ENCODE measurements around the gene CDK1. TPM values are rescaled to one million over a fixed set of nuclear protein-coding genes. Genes with fewer than 3 reads are reported as not detected.
"Not testable (repeated sequence)": the region's sequence is repeated elsewhere in the genome, so short reads cannot be mapped to it uniquely, and the experiment has no call there.

Gene CDK1
- polyA plus RNA-seq, 1 donor (not counting 4 experiments of a cell fraction or from before 2014, with no cell fraction given) = 43.8 TPM

- Histone ChIP-seq H3K4me1 (ENCODE audit: control insufficient read depth, extremely low read depth, insufficient read depth, low read length) (no peaks in the 10 kb centered on the region), H4K20me1 (ENCODE audit: control insufficient read depth, extremely low read depth, insufficient read depth, low read length) (no peaks in the 10 kb centered on the region), H3K4me2 (ENCODE audit: control insufficient read depth, extremely low read depth, insufficient read depth, low read depth, low read length) (no peak overlapping the region), H3K79me2 (ENCODE audit: control insufficient read depth, insufficient read depth, low read length) (no peaks in the 10 kb centered on the region), H3K9me3 (ENCODE audit: control insufficient read depth, low read depth, low read length) (no peaks in the 10 kb centered on the region), H2AFZ (ENCODE audit: control insufficient read depth, low read length) (no peak overlapping the region), H3K9ac (ENCODE audit: control insufficient read depth, extremely low read depth, insufficient read depth, low read length) (no peak overlapping the region), H3K36me3 (ENCODE audit: control insufficient read depth in 2 of 2, extremely low read depth in 1 of 2, insufficient read depth in 2 of 2, low read length in 2 of 2) (no peaks in the 10 kb centered on the region), H3K27me3 (ENCODE audit: control insufficient read depth, extremely low read depth, insufficient read depth, low read length) (no peaks in the 10 kb centered on the region), H3K4me3 (ENCODE audit: control insufficient read depth in 2 of 3, extremely low read depth in 1 of 3, insufficient read depth in 2 of 3, low read depth in 1 of 3, low read length in 3 of 3) (no peak overlapping the region), H3K9me1 (ENCODE audit: control insufficient read depth, extremely low read depth, insufficient read depth, low read length) (no peaks in the 10 kb centered on the region), H3K27ac (ENCODE audit: control insufficient read depth, insufficient read depth, low read length) (no peak overlapping the region)
- TF ChIP-seq CTCF (optimal IDR thresholded peaks at IDR 0.05 in 1 of 3, IDR thresholded peaks at IDR 0.05 in 1 of 3, conservative IDR thresholded peaks at IDR 0.05 in 1 of 3; ENCODE audit: extremely low read depth in 1 of 3, insufficient read depth in 2 of 3, low read length in 3 of 3) = no peak
- TF ChIP-seq EZH2 (IDR thresholded peaks at IDR 0.05; ENCODE audit: low read length) = no peak
- dilution Hi-C loops (cut with MboI; ENCODE audit: extremely low pct_ligation_motif_present, low sequenced_read_pairs) = no loop called here
- FAIRE-seq (no peak), DNase-seq (ENCODE audit: low read depth, low spot score) (no peak)
These were observed 56.1 kb downstream of the CDK1 start for GRCh38 chr10:60834401-60834800.

GRCh38 chr10:60835049-60835448 lies 56.8 kb downstream of the CDK1 start:
- no peaks in the 10 kb centered on the region for H4K20me1 ChIP-seq (ENCODE audit: control insufficient read depth, extremely low read depth, insufficient read depth, low read length)
- H3K4me1 ChIP-seq (ENCODE audit: control insufficient read depth, extremely low read depth, insufficient read depth, low read length) = no peaks in the 10 kb centered on the region
- H3K79me2 ChIP-seq (ENCODE audit: control insufficient read depth, insufficient read depth, low read length) = no peaks in the 10 kb centered on the region
- H3K27me3 ChIP-seq (ENCODE audit: control insufficient read depth, extremely low read depth, insufficient read depth, low read length) = no peaks in the 10 kb centered on the region
- no peaks in the 10 kb centered on the region for H3K9me3 ChIP-seq (ENCODE audit: control insufficient read depth, low read depth, low read length)
- H3K36me3 ChIP-seq (ENCODE audit: control insufficient read depth in 2 of 2, extremely low read depth in 1 of 2, insufficient read depth in 2 of 2, low read length in 2 of 2) = no peaks in the 10 kb centered on the region
- dilution Hi-C loops (cut with MboI; ENCODE audit: extremely low pct_ligation_motif_present, low sequenced_read_pairs) = no loop called here
- H3K9me1 ChIP-seq (ENCODE audit: control insufficient read depth, extremely low read depth, insufficient read depth, low read length) = no peaks in the 10 kb centered on the region
- H3K9ac ChIP-seq (ENCODE audit: control insufficient read depth, extremely low read depth, insufficient read depth, low read length) = no peak overlapping the region
- DNase-seq (ENCODE audit: low read depth, low spot score) (no peak), FAIRE-seq (no peak)
- H3K4me2 ChIP-seq (ENCODE audit: control insufficient read depth, extremely low read depth, insufficient read depth, low read depth, low read length) = no peak overlapping the region
- H3K4me3 ChIP-seq (ENCODE audit: control insufficient read depth in 2 of 3, extremely low read depth in 1 of 3, insufficient read depth in 2 of 3, low read depth in 1 of 3, low read length in 3 of 3) = no peak overlapping the region
- no peak overlapping the region for H3K27ac ChIP-seq (ENCODE audit: control insufficient read depth, insufficient read depth, low read length)
- no peak overlapping the region for H2AFZ ChIP-seq (ENCODE audit: control insufficient read depth, low read length)
- TF ChIP-seq EZH2 (IDR thresholded peaks at IDR 0.05; ENCODE audit: low read length) (no peak), CTCF (optimal IDR thresholded peaks at IDR 0.05 in 1 of 3, IDR thresholded peaks at IDR 0.05 in 1 of 3, conservative IDR thresholded peaks at IDR 0.05 in 1 of 3; ENCODE audit: extremely low read depth in 1 of 3, insufficient read depth in 2 of 3, low read length in 3 of 3) (no peak)

GRCh38 chr10:60841227-60841626 lies 62.9 kb downstream of the CDK1 start:
- FAIRE-seq; H4K20me1 ChIP-seq (ENCODE audit: control insufficient read depth, extremely low read depth, insufficient read depth, low read length); H3K9ac ChIP-seq (ENCODE audit: control insufficient read depth, extremely low read depth, insufficient read depth, low read length); DNase-seq (ENCODE audit: low read depth, low spot score); dilution Hi-C loops (cut with MboI; ENCODE audit: extremely low pct_ligation_motif_present, low sequenced_read_pairs); H2AFZ ChIP-seq (ENCODE audit: control insufficient read depth, low read length); H3K9me3 ChIP-seq (ENCODE audit: control insufficient read depth, low read depth, low read length); H3K27ac ChIP-seq (ENCODE audit: control insufficient read depth, insufficient read depth, low read length); H3K36me3 ChIP-seq (ENCODE audit: control insufficient read depth in 2 of 2, extremely low read depth in 1 of 2, insufficient read depth in 2 of 2, low read length in 2 of 2); H3K9me1 ChIP-seq (ENCODE audit: control insufficient read depth, extremely low read depth, insufficient read depth, low read length); H3K27me3 ChIP-seq (ENCODE audit: control insufficient read depth, extremely low read depth, insufficient read depth, low read length); H3K4me3 ChIP-seq (ENCODE audit: control insufficient read depth in 2 of 3, extremely low read depth in 1 of 3, insufficient read depth in 2 of 3, low read depth in 1 of 3, low read length in 3 of 3); H3K4me1 ChIP-seq (ENCODE audit: control insufficient read depth, extremely low read depth, insufficient read depth, low read length); H3K4me2 ChIP-seq (ENCODE audit: control insufficient read depth, extremely low read depth, insufficient read depth, low read depth, low read length); H3K79me2 ChIP-seq (ENCODE audit: control insufficient read depth, insufficient read depth, low read length): not testable (repeated sequence)
